SK-MEL-5 (cell line): Measurements from ENCODE around the gene RPL27A. TPM values are rescaled to one million over a fixed set of nuclear protein-coding genes. Genes with fewer than 3 reads are reported as not detected.

Experiments
- DNase-seq: peaks from one replicate; pipeline ENCODE4 v3.0.0-alpha.2; 2016; ENCODE audit warnings: low read depth, low spot score
- in situ Hi-C: cut with HindIII; loops from 2 replicates; pipeline ENCODE4 v1.10.0; 2016; ENCODE audit warnings: low sequenced_read_pairs, high pct_unique_total_duplicates, low pct_unique_long_range_greater_than_20kb
- polyA plus RNA-seq, 2 experiments: library from polyadenylated mRNA; depleted of rRNA; stranded (reverse); fragments of >200 nt; gene quantifications; 2 replicates each; pipeline ENCODE4 v1.2.3, GENCODE V29; 2015
- total RNA-seq: library from RNA; depleted of rRNA; stranded (reverse); fragments of >200 nt; shearing (Covaris generic); gene quantifications from 2 replicates; pipeline ENCODE4 v1.2.3, GENCODE V29; 2014; rRNA removed

The RPL27A gene
- total RNA-seq, result 1,031 and 1,139 TPM in 2 replicates
- 1,189 and 1,558 TPM in 2 replicates for polyA plus RNA-seq (2015; cell fraction: cytosol; rRNA removed)
- 390 and 396 TPM in 2 replicates for polyA plus RNA-seq (2015; cell fraction: nucleus; rRNA removed)

DNA sequence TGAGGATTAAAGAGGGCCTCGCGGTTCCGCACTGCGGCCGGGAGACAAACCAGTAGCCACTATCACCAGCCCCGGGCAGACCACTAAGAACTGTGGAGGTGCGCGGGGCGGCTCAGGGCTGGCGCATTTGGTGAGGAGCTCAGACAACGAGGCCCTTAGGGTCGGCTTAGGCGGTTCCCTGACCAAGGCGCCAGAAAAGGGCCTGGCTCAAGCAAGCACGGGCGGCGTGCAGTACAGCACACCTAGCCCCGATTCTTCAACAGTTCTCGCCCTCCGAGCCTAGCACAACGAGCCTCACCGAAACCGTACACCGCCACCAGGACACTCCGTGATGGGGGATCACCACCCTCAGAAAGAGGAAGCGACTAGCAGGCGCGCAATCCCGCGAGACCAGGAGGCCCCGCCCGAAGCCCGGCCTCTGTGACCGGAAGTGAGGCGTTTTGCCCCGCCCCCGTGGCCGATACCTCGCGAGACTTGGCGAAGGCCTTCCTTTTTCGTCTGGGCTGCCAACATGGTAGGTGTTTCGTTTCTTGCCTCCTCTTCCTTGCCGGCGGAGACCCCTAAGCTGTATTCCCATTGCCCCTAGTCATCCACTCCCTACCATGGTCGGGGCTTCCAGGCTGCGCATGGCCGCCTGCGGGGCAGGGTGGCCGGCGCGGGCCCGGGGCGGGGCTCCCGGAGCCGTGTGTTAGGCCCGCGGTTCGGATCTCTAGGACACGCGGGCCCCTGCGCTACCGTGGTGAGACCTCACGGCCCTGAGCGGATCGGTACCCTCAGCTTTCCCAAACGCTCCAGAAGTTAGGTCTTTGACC, at the start of gene RPL27A, which contains the start of gene TRIM66:
Gene RPL27A, plus strand, starts transcription at position 490 of the 812 bp plus-strand sequence. Its CDS starts 22 bp downstream, at position 512.
Gene TRIM66, minus strand, starts transcription at position 363 of the 812 bp plus-strand sequence. CDS start 10,391 bp downstream, outside the sequence.
- peak; percentile 96 for DNase-seq
- in situ Hi-C loops, result no loop called here

DNA sequence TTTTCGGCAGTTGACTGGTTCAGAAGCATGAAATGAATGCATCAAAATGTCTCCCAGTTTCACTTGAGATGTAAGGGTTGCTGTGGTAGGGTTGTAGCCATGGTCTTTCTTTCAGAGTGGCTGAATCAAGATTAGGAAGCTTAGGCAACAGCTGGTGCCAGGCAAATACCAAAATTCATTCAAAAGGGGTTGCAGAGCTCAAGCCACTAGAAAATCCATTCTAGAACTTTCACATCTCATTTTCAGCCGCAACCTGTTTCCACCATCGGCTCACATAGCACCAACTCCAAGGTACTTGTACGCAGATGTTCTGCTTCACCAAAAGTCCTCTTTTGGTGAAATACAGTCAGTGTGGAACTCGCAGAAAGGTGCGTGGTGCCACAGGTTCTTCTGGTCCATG, 48.1 kb upstream of the RPL27A start:
- no peak for DNase-seq
- in situ Hi-C loops, result no loop called here

GRCh38 chr11:8636127-8636526, 46.5 kb upstream of the RPL27A start:
- in situ Hi-C loops, result no loop called here
- DNase-seq, result no peak

- DNase-seq, result no peak
- in situ Hi-C loops, result no loop called here
These were observed 44.3 kb upstream of the RPL27A start for GRCh38 chr11:8638300-8638699.

DNA sequence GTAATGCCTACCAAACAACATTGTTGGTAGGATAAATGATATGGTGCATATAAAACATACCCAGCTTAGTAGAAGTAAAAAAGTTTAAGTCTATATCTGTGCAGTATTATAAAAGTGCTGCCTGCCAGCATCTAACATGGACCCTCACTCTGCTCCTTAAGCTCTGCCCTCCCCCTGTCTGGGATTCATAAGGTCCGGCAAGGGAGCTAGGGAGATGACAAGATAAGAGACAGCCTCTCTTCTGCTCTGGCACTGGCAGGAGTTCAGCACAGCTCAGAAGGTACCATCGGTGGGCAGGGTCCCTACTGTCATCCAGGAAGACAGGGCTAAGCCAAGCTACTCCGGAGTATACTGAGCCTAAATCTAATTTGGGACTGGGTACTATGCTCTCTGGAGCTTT, 42.9 kb upstream of the RPL27A start:
- DNase-seq, result no peak
- in situ Hi-C loops, result no loop called here

- no peak for DNase-seq
- in situ Hi-C loops, result no loop called here
These were observed 42.2 kb upstream of the RPL27A start for GRCh38 chr11:8640267-8640906.

GRCh38 chr11:8641332-8641731, 41.3 kb upstream of the RPL27A start:
- no peak for DNase-seq
- in situ Hi-C loops, result no loop called here

DNA sequence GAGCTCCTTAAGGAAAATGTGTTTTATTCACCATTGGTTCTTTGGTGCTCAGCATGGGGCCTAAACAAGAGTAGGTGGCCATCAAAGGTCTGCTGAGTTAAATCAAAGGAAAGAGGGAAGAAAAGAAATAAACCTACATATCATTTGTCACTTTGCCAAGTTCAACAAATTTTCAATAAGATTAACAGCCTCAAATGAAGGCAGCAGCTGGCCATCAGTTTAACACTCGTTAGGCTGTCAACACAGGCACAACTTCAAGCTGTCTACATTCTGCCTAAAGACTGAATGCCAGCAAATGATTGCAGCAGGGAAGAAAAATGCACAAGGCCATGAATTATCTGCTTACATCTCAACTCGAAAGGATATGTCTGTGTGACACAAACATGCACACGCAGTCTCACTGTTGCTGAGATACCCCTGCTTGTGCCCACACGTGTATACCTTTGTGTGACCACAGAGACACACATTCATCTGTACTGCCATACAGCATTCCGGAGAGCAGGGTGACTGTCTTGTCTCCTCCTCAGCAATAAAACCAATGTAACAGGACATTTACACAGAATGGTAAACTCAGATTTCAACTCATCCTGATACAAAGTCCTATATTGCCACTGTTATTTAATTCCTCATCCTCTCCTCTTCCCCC, 40.3 kb upstream of the RPL27A start:
- no peak for DNase-seq
- in situ Hi-C loops, result no loop called here

DNA sequence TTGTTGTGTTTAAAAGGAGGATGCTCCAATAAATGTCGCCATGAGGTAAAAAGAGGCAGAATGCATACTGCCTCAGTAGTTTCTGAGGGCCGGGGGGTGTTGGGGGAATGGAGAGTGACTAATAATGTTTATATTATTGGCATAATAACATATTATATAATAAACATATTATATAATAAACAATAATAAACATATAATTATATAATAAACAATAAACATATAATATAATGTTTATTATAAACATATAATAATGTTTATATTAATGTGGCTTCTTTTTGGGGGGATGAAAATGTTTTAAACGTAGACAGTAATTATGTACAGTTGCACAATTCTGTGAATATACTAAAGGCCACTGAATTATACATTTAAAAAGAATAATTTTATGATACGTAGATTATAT, 35.7 kb upstream of the RPL27A start:
- no peak for DNase-seq
- in situ Hi-C loops, result no loop called here

DNA sequence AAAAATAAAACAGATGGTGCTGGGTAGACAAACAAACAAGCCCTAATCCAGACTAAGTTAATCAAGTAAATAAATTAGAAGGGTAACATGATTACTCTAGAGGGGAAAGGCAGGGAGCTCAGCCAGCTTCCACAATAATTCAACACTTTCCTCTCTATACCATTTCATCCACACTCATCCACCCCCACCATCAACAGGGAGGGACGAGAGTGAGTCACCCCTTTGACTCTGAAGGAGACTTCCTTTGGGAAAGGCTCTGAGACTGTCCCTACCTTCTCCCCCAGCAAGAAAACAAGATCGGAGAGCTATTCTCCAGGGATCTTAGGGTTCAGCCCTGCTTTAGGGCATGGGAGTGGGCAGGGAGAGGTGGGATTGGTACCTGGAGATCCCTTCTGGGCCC, 33.2 kb upstream of the RPL27A start:
- DNase-seq, result no peak
- in situ Hi-C loops, result no loop called here

- no peak for DNase-seq
- in situ Hi-C loops, result no loop called here
These were observed 32.1 kb upstream of the RPL27A start for GRCh38 chr11:8650401-8650990.

DNA sequence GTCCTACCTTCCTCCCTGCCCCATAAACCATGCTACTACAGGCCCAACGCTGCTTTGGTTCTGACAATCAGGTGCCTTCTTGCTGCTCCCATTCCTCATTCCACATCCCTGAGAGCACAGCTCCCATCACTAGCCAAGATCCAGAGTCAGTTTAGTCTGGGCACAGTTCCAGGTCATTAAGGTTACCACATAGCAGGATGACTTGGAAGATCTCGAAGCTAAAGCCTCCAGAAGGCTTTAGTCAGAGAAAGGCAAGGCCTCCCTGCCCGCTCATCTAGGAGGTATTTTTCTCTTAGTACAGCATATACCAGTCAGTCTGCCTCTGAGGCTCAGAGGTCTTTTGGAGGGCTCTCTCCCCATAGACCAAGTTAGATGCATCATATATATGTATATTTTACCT, 30.5 kb upstream of the RPL27A start:
- in situ Hi-C loops, result no loop called here

DNA sequence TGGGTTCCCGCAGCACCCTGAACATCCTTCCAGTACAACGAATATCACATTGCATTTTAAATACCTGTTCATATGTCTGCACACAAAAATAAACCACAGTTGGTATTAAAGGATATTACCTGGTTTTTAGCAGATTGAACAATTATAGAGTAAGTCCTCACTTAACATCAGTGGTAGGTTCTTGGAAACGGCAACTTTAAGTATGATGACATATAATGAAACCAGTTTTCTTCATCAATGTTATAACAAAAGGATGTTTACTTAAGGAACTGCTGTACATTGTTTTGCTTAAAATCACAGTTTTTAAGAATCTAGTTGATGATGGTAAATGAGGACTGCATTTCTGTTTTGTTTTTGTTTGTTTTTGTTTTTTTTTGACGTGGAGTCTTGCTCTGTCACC, 28.1 kb upstream of the RPL27A start:
- DNase-seq, result no peak
- in situ Hi-C loops, result no loop called here

More for the DNA sequence above, 30.5 kb upstream of the RPL27A start:
- no peak for DNase-seq

DNA sequence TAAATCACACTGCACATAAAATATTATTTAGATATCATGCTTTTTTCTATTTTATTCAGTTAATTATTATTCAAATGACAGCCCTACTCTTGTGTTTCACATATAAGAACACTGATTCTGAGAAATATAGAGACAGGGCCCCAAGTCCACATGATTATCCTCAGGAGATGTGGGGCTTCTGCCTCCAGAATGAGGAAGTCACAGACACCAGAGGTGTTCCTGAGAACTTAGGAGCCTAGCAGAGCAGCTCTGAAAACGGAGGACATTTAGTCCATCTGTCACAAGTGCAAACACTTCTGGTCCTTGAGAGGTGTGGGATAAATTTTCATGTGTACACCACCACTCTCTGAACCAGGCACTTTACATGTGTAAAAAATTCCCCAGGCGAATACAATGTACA, 26.3 kb upstream of the RPL27A start:
- in situ Hi-C loops, result no loop called here
- DNase-seq, result no peak

GRCh38 chr11:8658321-8659057, 24.1 kb upstream of the RPL27A start:
- no peak for DNase-seq
- in situ Hi-C loops, result no loop called here

- no peak for DNase-seq
- in situ Hi-C loops, result no loop called here
These were observed 21.4 kb upstream of the RPL27A start for GRCh38 chr11:8661001-8661795.

DNA sequence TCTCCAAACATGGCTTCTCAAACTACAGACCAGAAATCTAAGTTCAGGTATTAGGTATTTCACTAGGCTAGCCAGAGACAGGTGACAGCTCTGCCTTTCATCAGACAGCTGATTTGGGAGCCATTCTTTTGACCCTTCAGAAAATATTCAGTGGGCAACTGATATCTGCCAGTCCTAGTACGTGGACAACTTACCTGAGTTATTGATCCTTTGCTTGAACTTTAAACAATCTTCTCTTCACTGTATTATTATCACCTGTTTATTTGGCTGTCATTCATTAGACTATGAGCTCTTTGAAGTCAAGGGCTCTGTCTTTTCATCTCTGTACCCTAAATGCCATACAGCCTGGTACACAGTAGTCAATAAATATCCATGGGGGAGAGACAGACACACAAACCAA, 17.4 kb upstream of the RPL27A start:
- no peak for DNase-seq
- in situ Hi-C loops, result no loop called here
